ENCODE results near the gene PTBP1. TPM values are rescaled to one million over a fixed set of nuclear protein-coding genes. Genes with fewer than 3 reads are reported as not detected.
"Not testable (repeated sequence)": the region's sequence is repeated elsewhere in the genome, so short reads cannot be mapped to it uniquely, and the experiment has no call there.

PTBP1 gene
- polyA plus RNA-seq, 6 donors from 2014 or later: 70.5 to 209 (median 124) TPM

DNA sequence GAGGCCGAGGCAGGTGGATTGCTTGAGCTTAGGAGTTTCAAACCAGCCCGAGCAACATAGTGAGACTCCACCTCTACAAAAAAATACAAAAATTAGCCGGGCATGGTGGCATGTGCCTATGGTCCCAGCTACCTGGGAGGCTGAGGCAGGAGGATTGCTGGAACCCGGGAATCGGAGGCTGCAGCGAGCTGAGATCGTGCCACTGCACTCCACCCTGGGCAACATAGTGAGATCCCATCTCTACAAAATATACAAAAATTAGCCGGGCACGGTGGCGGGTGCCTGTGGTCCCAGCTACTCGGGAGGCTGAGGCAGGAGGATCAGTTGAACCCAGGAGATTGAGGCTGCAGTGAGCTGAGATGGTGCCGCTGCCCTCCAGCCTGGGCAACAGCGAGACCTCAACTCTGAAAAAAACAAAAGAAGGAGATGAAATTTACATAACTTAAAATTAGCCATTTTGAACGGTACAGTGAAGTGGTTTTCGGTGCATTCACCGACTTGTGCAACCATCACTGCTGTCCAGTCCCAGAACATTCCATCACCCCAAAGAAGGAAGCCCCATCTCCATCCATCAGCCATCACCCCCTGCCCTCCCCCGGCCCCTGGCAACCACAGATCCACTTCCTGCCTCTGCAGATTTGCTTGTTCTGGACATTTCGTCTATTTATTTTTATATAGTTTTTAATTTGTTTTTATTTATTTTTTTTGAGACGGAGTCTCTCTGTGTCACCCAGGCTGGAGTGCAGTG, 28.8 kb downstream of the PTBP1 start:
- H3K27me3 Mint-ChIP-seq: peaks cover 0 to 55% (median 17%) of the 10 kb centered on the region in 3 donors
- H3K27ac Mint-ChIP-seq: no peak overlapping the region
- no peaks in the 10 kb centered on the region for H3K36me3 Mint-ChIP-seq
- DNase-seq: no peak
- H3K9me3 Mint-ChIP-seq: no peaks in the 10 kb centered on the region
- ATAC-seq (ENCODE audit: low read depth in 2 of 2): no peak
- no peak overlapping the region for H3K4me3 Mint-ChIP-seq
- peaks cover 0 to 7% (median 4%) of the 10 kb centered on the region in 3 donors for H3K4me1 Mint-ChIP-seq

- DNase-seq (no peak), ATAC-seq (ENCODE audit: low read depth in 2 of 2) (no peak)
- Mint-ChIP-seq H3K27me3 (peaks cover 0 to 58% (median 17%) of the 10 kb centered on the region in 3 donors), H3K27ac (no peak overlapping the region), H3K9me3 (no peaks in the 10 kb centered on the region), H3K36me3 (no peaks in the 10 kb centered on the region), H3K4me1 (peaks cover 0 to 7% (median 0%) of the 10 kb centered on the region in 3 donors), H3K4me3 (no peak overlapping the region)
These were observed 30.1 kb downstream of the PTBP1 start for GRCh38 chr19:827314-827709.

- ATAC-seq (ENCODE audit: low read depth in 2 of 2): no peak
- Mint-ChIP-seq H3K36me3 (no peaks in the 10 kb centered on the region), H3K27me3 (peaks cover 0 to 56% (median 17%) of the 10 kb centered on the region in 3 donors), H3K9me3 (no peaks in the 10 kb centered on the region), H3K4me1 (peaks cover 0 to 4% (median 0%) of the 10 kb centered on the region in 3 donors), H3K27ac (no peak within 1 kb of the TSS), H3K4me3 (no peak within 1 kb of the TSS)
- DNase-seq: no peak
These were observed 30.6 kb downstream of the PTBP1 start, which contains the start of gene AZU1 for GRCh38 chr19:827710-828321. Gene AZU1, plus strand, starts transcription at chr19:827837. Its CDS starts 10 bp downstream, at chr19:827847.

- H3K27ac Mint-ChIP-seq: peak overlapping the region in 1 of 6 donors; percentile 57
- H3K4me3 Mint-ChIP-seq: no peak overlapping the region
- ATAC-seq (ENCODE audit: low read depth in 2 of 2): no peak
- DNase-seq: no peak
- no peaks in the 10 kb centered on the region for H3K9me3 Mint-ChIP-seq
- H3K36me3 Mint-ChIP-seq: no peaks in the 10 kb centered on the region
- peaks cover 0 to 3% (median 0%) of the 10 kb centered on the region in 3 donors for H3K4me1 Mint-ChIP-seq
- H3K27me3 Mint-ChIP-seq: peaks cover 0 to 43% (median 8%) of the 10 kb centered on the region in 3 donors
These were observed 32.0 kb downstream of the PTBP1 start for GRCh38 chr19:829129-829758.

- H3K36me3 Mint-ChIP-seq: no peaks in the 10 kb centered on the region
- no peaks in the 10 kb centered on the region for H3K9me3 Mint-ChIP-seq
- peaks cover 0 to 5% (median 4%) of the 10 kb centered on the region in 3 donors for H3K4me1 Mint-ChIP-seq
- DNase-seq (no peak), ATAC-seq (ENCODE audit: low read depth in 2 of 2) (no peak)
- H3K27me3 Mint-ChIP-seq: peaks cover 5 to 42% (median 10%) of the 10 kb centered on the region in 3 donors
- no peak overlapping the region for H3K27ac Mint-ChIP-seq
- H3K4me3 Mint-ChIP-seq: no peak overlapping the region
These were observed 34.4 kb downstream of the PTBP1 start for GRCh38 chr19:831407-832369.

DNA sequence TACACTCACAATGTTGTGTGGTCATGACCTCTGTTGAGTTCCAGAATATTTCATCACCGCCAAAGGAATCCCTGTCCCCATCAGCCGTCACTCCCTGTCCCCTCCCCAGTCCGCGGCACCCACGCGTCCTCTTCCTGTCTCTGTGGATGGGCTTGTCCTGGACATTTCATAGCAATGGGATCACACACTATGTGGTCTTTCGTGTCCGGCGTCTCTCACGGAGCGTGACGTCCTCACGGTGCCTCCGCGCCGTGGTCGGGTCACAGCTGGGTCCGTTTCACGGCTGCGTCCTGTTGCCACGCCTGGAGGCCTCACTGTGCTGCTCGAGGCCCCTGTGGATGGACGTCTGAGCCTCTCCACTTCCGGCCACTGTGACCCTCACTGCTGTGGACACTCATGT, 37.0 kb downstream of the PTBP1 start:
- ATAC-seq (ENCODE audit: low read depth in 2 of 2): no peak

DNA sequence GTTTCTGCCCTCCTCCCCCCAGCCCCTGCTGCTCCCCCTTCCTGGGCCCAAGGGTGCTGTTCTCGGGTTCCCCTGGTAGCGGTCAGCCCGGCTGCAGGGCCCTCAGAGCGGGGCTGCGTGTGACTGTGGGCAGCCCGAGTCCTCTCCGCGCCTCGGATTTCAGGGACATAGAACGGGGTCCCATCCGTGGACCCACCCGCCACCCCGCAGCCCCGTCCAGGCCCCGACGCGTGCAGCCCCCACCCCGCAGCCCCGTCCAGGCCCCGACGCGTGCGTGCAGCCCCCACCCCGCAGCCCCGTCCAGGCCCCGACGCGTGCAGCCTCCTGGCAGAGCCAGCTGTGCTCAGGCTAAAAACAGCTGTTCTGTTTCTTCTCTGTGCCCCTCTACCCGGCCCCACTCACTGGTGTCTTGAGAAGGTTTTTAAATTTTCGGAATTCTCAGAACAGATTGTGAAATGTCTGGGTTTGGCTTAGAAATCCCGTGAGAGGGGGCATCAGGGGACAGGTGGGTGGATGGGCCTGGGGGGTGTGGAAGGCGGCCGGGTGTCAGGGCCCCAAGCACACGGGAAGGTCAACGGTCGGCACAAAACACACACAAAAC, 38.1 kb downstream of the PTBP1 start:
- Mint-ChIP-seq H3K36me3 (no peaks in the 10 kb centered on the region), H3K27ac (no peak overlapping the region), H3K4me1 (peaks cover 0 to 5% (median 2%) of the 10 kb centered on the region in 3 donors), H3K4me3 (no peak overlapping the region), H3K9me3 (no peaks in the 10 kb centered on the region), H3K27me3 (peaks cover 5 to 34% (median 10%) of the 10 kb centered on the region in 3 donors)
- no peak for DNase-seq
- no peak for ATAC-seq (ENCODE audit: low read depth in 2 of 2)

More for the DNA sequence above, 37.0 kb downstream of the PTBP1 start:
- DNase-seq: no peak
- Mint-ChIP-seq H3K27me3 (peaks cover 5 to 38% (median 10%) of the 10 kb centered on the region in 3 donors), H3K4me1 (peaks cover 0 to 5% (median 4%) of the 10 kb centered on the region in 3 donors), H3K9me3 (no peaks in the 10 kb centered on the region), H3K27ac (no peak overlapping the region), H3K4me3 (no peak overlapping the region), H3K36me3 (no peaks in the 10 kb centered on the region)

DNA sequence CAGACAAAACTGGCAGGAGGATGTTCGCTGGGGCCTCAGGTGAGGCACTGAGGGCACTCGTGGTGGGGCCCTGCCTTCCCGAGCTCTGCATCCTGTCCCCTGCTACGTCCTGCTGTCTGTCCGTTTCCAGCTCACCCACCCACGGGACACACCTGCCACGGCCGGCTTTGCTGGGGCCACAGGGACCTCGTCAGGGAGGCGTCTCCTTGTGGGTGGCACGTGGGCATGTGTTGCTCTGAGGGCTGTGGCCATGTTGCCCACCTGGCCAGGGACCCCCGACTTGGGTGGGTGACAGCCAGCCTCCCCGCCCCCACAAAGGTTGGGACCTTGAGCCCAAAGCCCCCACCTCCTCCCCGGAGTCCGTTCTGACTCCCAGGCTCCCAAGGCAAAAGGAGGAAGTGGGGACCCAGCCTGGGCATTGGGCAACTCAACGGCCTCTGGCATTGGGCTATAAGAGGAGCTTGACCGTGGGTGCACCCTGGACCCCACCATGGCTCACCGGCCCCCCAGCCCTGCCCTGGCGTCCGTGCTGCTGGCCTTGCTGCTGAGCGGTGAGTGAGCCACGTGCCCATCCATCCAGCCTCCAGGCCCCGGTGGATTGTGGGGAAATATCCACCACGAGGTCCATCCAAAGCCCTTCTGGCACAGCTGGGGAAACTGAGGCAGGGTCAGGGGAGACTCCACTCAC, 43.4 kb downstream of the PTBP1 start, which contains the start of gene PRTN3:
Gene PRTN3, plus strand, starts transcription at position 481 of the 688 bp plus-strand sequence. Its CDS starts 10 bp downstream, at position 491.
- Mint-ChIP-seq H3K4me3 (no peak within 1 kb of the TSS), H3K9me3 (peaks cover 0 to 4% (median 0%) of the 10 kb centered on the region in 7 donors), H3K36me3 (peaks cover 4 to 14% of the 10 kb centered on the region in 2 donors), H3K4me1 (peaks cover 5 to 16% (median 11%) of the 10 kb centered on the region in 3 donors), H3K27ac (peak within 1 kb of the TSS in 1 of 6 donors; percentile 52), H3K27me3 (peaks cover 12 to 52% (median 32%) of the 10 kb centered on the region in 3 donors)
- no peak for DNase-seq
- ATAC-seq (ENCODE audit: low read depth in 2 of 2): no peak

GRCh38 chr19:842802-843179, 45.5 kb downstream of the PTBP1 start:
- Mint-ChIP-seq H3K4me1 (peaks cover 5 to 13% (median 11%) of the 10 kb centered on the region in 3 donors), H3K27me3 (peaks cover 18 to 54% (median 41%) of the 10 kb centered on the region in 3 donors), H3K4me3 (peak overlapping the region in 2 of 8 donors; percentile 42 to 50), H3K36me3 (peaks cover 4 to 14% of the 10 kb centered on the region in 2 donors)
- not testable (repeated sequence) for H3K9me3 Mint-ChIP-seq; DNase-seq; H3K27ac Mint-ChIP-seq; ATAC-seq (ENCODE audit: low read depth in 2 of 2)

DNA sequence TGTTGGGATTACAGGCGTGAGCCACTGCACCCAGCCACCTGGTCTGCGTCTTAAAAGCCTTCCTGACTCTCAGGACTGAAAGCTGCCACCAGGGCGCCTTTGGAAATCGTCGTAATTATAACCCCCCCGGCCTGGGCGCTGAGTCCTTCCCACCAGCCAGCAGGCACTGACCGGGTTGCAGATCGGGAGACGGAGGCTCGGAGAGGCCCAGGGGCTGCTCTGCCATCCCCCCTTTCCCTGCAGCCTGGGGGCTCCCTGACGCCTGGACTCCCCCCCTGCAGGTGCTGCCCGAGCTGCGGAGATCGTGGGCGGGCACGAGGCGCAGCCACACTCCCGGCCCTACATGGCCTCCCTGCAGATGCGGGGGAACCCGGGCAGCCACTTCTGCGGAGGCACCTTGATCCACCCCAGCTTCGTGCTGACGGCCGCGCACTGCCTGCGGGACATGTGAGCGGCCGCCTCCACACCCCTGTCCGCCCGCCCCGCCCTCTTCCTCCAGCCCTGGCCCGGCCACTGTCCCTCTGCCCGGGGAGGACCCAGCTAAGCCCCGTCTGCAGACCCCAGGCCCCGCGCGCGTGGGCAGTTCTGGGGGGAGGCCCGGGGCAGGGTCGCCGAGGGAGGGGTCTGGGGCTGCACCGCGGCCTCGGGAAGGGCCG, 46.1 kb downstream of the PTBP1 start:
- H3K4me3 Mint-ChIP-seq: peak overlapping the region in 2 of 8 donors; percentile 42 to 50
- H3K27ac Mint-ChIP-seq: no peak overlapping the region
- DNase-seq: no peak
- peaks cover 0 to 4% (median 0%) of the 10 kb centered on the region in 7 donors for H3K9me3 Mint-ChIP-seq
- peaks cover 18 to 59% (median 46%) of the 10 kb centered on the region in 3 donors for H3K27me3 Mint-ChIP-seq
- H3K36me3 Mint-ChIP-seq: peaks cover 4 to 14% of the 10 kb centered on the region in 2 donors
- peaks cover 5 to 13% (median 11%) of the 10 kb centered on the region in 3 donors for H3K4me1 Mint-ChIP-seq
- peak in 1 of 2 donors; percentile 47 for ATAC-seq (ENCODE audit: low read depth in 2 of 2)

GRCh38 chr19:843836-844545, 46.7 kb downstream of the PTBP1 start:
- peaks cover 18 to 65% (median 49%) of the 10 kb centered on the region in 3 donors for H3K27me3 Mint-ChIP-seq
- H3K36me3 Mint-ChIP-seq: peaks cover 4 to 14% of the 10 kb centered on the region in 2 donors
- DNase-seq (no peak), ATAC-seq (ENCODE audit: low read depth in 2 of 2) (no peak)
- H3K4me1 Mint-ChIP-seq: peaks cover 5 to 13% (median 11%) of the 10 kb centered on the region in 3 donors
- peak overlapping the region in 1 of 8 donors; percentile 57 for H3K4me3 Mint-ChIP-seq
- H3K9me3 Mint-ChIP-seq: peaks cover 0 to 4% (median 0%) of the 10 kb centered on the region in 7 donors
- H3K27ac Mint-ChIP-seq: peak overlapping the region in 2 of 6 donors; percentile 75 to 76

Data from naive B cell (primary cell).